ENCODE results near the gene NAPA.

NAPA gene

GRCh38 chr19:47514869-47515588 is at the start of gene NAPA:
TSS of gene NAPA (minus strand) at chr19:47515063. CDS start at chr19:47514940, 123 bp downstream.
- peak; percentile 98 for DNase-seq (ENCODE audit: low spot score)

GRCh38 chr19:47564081-47564480 is 49.2 kb upstream of the NAPA start:
- peak; percentile 45 for DNase-seq (ENCODE audit: low spot score)

GRCh38 chr19:47561440-47562057 is 46.7 kb upstream of the NAPA start:
- DNase-seq (ENCODE audit: low spot score), result peak; percentile 43

- no peak for DNase-seq (ENCODE audit: low spot score)
Measured at GRCh38 chr19:47560999-47561398, 46.1 kb upstream of the NAPA start.

- DNase-seq (ENCODE audit: low spot score), result no peak
Measured at GRCh38 chr19:47550129-47550528, 35.3 kb upstream of the NAPA start.

- no peak for DNase-seq (ENCODE audit: low spot score)
Measured at GRCh38 chr19:47549261-47549862, 34.5 kb upstream of the NAPA start.

- DNase-seq (ENCODE audit: low spot score), result no peak
Measured at GRCh38 chr19:47547199-47547598, 32.3 kb upstream of the NAPA start.

- DNase-seq (ENCODE audit: low spot score), result no peak
Measured at GRCh38 chr19:47545061-47545948, 30.4 kb upstream of the NAPA start.

GRCh38 chr19:47544476-47544875 is 29.6 kb upstream of the NAPA start:
- DNase-seq (ENCODE audit: low spot score), result no peak

GRCh38 chr19:47544075-47544474 is 29.2 kb upstream of the NAPA start:
- DNase-seq (ENCODE audit: low spot score), result no peak

- no peak for DNase-seq (ENCODE audit: low spot score)
Measured at GRCh38 chr19:47542030-47542475, 27.2 kb upstream of the NAPA start.

GRCh38 chr19:47541518-47541917 is 26.7 kb upstream of the NAPA start:
- DNase-seq (ENCODE audit: low spot score), result no peak

GRCh38 chr19:47540748-47541147 is 25.9 kb upstream of the NAPA start:
- no peak for DNase-seq (ENCODE audit: low spot score)

- DNase-seq (ENCODE audit: low spot score), result no peak
Measured at GRCh38 chr19:47539747-47540311, 25.0 kb upstream of the NAPA start.

GRCh38 chr19:47538812-47539211 is 23.9 kb upstream of the NAPA start:
- DNase-seq (ENCODE audit: low spot score), result no peak

GRCh38 chr19:47537493-47537892 is 22.6 kb upstream of the NAPA start:
- no peak for DNase-seq (ENCODE audit: low spot score)

GRCh38 chr19:47534628-47535027 is 19.8 kb upstream of the NAPA start:
- DNase-seq (ENCODE audit: low spot score), result no peak

GRCh38 chr19:47531640-47532387 is 17.0 kb upstream of the NAPA start:
- DNase-seq (ENCODE audit: low spot score), result no peak

GRCh38 chr19:47529018-47529742 is 14.3 kb upstream of the NAPA start:
- DNase-seq (ENCODE audit: low spot score), result no peak

- no peak for DNase-seq (ENCODE audit: low spot score)
Measured at GRCh38 chr19:47526798-47527197, 11.9 kb upstream of the NAPA start.

- peak; percentile 52 for DNase-seq (ENCODE audit: low spot score)
Measured at GRCh38 chr19:47523473-47523872, 8.6 kb upstream of the NAPA start.
